ENCODE results near the gene VSTM2L. TPM values are rescaled to one million over a fixed set of nuclear protein-coding genes. Genes with fewer than 3 reads are reported as not detected.

The VSTM2L gene
- total RNA-seq, 1 donor from 2014 or later = 2.9 TPM

DNA sequence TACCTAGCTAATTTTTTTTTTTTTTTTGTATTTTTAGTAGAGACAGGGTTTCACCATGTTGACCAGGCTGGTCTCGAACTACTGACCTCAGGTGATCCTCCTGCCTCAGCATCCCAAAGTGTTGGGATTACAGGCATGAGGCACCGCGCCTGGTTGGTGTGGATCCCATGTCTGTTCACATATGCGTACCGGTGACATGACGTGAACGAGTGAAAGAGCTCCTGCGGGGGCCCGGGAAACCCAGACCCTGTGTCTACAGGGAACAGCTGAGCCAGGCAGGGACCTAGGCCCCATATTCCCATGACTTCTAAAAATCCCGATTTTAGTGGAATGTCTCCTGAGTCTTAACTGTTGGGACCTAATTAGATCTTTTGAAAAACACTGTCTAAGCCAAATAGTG is 33.1 kb downstream of the VSTM2L start:
- TF ChIP-seq EZH2 (IDR thresholded peaks at IDR 0.05) (no peak), EZH2phosphoT487 (IDR thresholded peaks at IDR 0.05) (no peak)
- TF ChIP-seq, protein P1, sequence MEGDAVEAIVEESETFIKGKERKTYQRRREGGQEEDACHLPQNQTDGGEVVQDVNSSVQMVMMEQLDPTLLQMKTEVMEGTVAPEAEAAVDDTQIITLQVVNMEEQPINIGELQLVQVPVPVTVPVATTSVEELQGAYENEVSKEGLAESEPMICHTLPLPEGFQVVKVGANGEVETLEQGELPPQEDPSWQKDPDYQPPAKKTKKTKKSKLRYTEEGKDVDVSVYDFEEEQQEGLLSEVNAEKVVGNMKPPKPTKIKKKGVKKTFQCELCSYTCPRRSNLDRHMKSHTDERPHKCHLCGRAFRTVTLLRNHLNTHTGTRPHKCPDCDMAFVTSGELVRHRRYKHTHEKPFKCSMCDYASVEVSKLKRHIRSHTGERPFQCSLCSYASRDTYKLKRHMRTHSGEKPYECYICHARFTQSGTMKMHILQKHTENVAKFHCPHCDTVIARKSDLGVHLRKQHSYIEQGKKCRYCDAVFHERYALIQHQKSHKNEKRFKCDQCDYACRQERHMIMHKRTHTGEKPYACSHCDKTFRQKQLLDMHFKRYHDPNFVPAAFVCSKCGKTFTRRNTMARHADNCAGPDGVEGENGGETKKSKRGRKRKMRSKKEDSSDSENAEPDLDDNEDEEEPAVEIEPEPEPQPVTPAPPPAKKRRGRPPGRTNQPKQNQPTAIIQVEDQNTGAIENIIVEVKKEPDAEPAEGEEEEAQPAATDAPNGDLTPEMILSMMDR (IDR thresholded peaks at IDR 0.05) = no peak
- H3K79me2 ChIP-seq (ENCODE audit: low read depth) = no peaks in the 10 kb centered on the region
- Mint-ChIP-seq H3K4me1 (peaks cover 43% of the 10 kb centered on the region), H3K9me3 (no peaks in the 10 kb centered on the region), H3K27me3 (ENCODE audit: insufficient read depth, low read depth) (peaks cover 8% of the 10 kb centered on the region), H3K27ac (no peak overlapping the region), H3K36me3 (peaks cover 6% of the 10 kb centered on the region), H3K4me3 (no peak overlapping the region)
- H4K20me1 ChIP-seq (ENCODE audit: low read depth) = no peaks in the 10 kb centered on the region
- H3K27ac ChIP-seq = no peak overlapping the region
- H3K4me2 ChIP-seq = no peak overlapping the region
- no peaks in the 10 kb centered on the region for H3K9me3 ChIP-seq (ENCODE audit: low read depth)
- no peaks in the 10 kb centered on the region for H3K36me3 ChIP-seq
- H3K9ac ChIP-seq = no peak overlapping the region
- H3K27me3 ChIP-seq = no peaks in the 10 kb centered on the region
- no peak overlapping the region for H3K4me3 ChIP-seq
- peaks cover 24% of the 10 kb centered on the region for H3K4me1 ChIP-seq
- H2AFZ ChIP-seq (replicated peaks) = no peak overlapping the region
- no peak for DNase-seq (ENCODE audit: low spot score)
- peaks cover 4% of the 10 kb centered on the region for H3F3A ChIP-seq (ENCODE audit: low read depth)

GRCh38 chr20:37936451-37936850 is 33.5 kb downstream of the VSTM2L start:
- H4K20me1 ChIP-seq (ENCODE audit: low read depth) = no peaks in the 10 kb centered on the region
- Mint-ChIP-seq H3K4me1 (peaks cover 45% of the 10 kb centered on the region), H3K36me3 (peaks cover 6% of the 10 kb centered on the region), H3K27me3 (ENCODE audit: insufficient read depth, low read depth) (peaks cover 9% of the 10 kb centered on the region), H3K9me3 (no peaks in the 10 kb centered on the region), H3K27ac (no peak overlapping the region), H3K4me3 (no peak overlapping the region)
- no peaks in the 10 kb centered on the region for H3K9me3 ChIP-seq (ENCODE audit: low read depth)
- DNase-seq (ENCODE audit: low spot score) = no peak
- no peaks in the 10 kb centered on the region for H3K27me3 ChIP-seq
- TF ChIP-seq EZH2 (IDR thresholded peaks at IDR 0.05) = no peak
- no peak for TF ChIP-seq EZH2phosphoT487 (IDR thresholded peaks at IDR 0.05)
- TF ChIP-seq, protein P1 (IDR thresholded peaks at IDR 0.05) = no peak
- H3K36me3 ChIP-seq = no peaks in the 10 kb centered on the region
- H2AFZ ChIP-seq (replicated peaks) = no peak overlapping the region
- H3F3A ChIP-seq (ENCODE audit: low read depth) = peaks cover 4% of the 10 kb centered on the region
- no peak overlapping the region for H3K9ac ChIP-seq
- no peak overlapping the region for H3K27ac ChIP-seq
- no peak overlapping the region for H3K4me2 ChIP-seq
- no peak overlapping the region for H3K4me3 ChIP-seq
- no peaks in the 10 kb centered on the region for H3K79me2 ChIP-seq (ENCODE audit: low read depth)
- H3K4me1 ChIP-seq = peaks cover 20% of the 10 kb centered on the region

DNA sequence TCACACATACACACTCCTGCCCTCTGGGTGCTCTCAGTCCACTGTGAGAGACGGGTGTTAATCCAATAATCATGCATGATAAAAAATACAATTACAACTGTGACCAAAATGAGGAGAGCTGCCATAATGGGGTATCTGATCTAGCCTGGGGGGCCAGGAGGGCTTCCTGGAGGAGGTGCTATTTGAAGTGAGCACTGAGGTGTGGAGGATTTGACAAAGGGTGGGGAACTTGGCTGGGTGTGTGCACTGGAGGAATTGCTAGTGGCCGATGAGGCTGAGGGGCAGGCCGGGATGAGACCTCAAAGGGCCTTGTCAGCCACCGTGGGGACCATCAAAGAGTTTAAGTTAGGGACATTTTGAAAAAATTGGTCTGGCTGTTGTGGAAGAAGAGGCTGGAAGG is 34.8 kb downstream of the VSTM2L start:
- Mint-ChIP-seq H3K4me3 (peak overlapping the region; percentile 33), H3K9me3 (no peaks in the 10 kb centered on the region), H3K27ac (peak overlapping the region; percentile 15), H3K36me3 (peaks cover 3% of the 10 kb centered on the region), H3K4me1 (peaks cover 47% of the 10 kb centered on the region), H3K27me3 (ENCODE audit: insufficient read depth, low read depth) (peaks cover 7% of the 10 kb centered on the region)
- H3K27ac ChIP-seq = no peak overlapping the region
- H3K9ac ChIP-seq = no peak overlapping the region
- no peak overlapping the region for H2AFZ ChIP-seq (replicated peaks)
- no peaks in the 10 kb centered on the region for H3K9me3 ChIP-seq (ENCODE audit: low read depth)
- no peak for TF ChIP-seq EZH2 (IDR thresholded peaks at IDR 0.05)
- TF ChIP-seq EZH2phosphoT487 (IDR thresholded peaks at IDR 0.05) = no peak
- TF ChIP-seq, protein P1 (IDR thresholded peaks at IDR 0.05) = no peak
- H3K27me3 ChIP-seq = no peaks in the 10 kb centered on the region
- H3K79me2 ChIP-seq (ENCODE audit: low read depth) = no peaks in the 10 kb centered on the region
- no peak for DNase-seq (ENCODE audit: low spot score)
- peaks cover 20% of the 10 kb centered on the region for H3K4me1 ChIP-seq
- H3K4me2 ChIP-seq = no peak overlapping the region
- no peaks in the 10 kb centered on the region for H3K36me3 ChIP-seq
- H3K4me3 ChIP-seq = no peak overlapping the region
- peaks cover 4% of the 10 kb centered on the region for H3F3A ChIP-seq (ENCODE audit: low read depth)
- H4K20me1 ChIP-seq (ENCODE audit: low read depth) = no peaks in the 10 kb centered on the region
